Effector CD4-positive, alpha-beta T cell (primary cell): Measurements from ENCODE around the gene FOLR2. TPM values are rescaled to one million over a fixed set of nuclear protein-coding genes. Genes with fewer than 3 reads are reported as not detected.
"Not testable (repeated sequence)": the region's sequence is repeated elsewhere in the genome, so short reads cannot be mapped to it uniquely, and the experiment has no call there.

ENCODE experiments used
- DNase-seq: peaks from one replicate; pipeline ENCODE4 v3.0.0-alpha.2; 2020
- total RNA-seq: gene quantifications from one replicate; lab custom pipeline; 2026; lab: John Stamatoyannopoulos, UW

FOLR2 gene
- total RNA-seq: not detected

- DNase-seq: no peak
These were observed at the start of gene FOLR2 for GRCh38 chr11:72216638-72217037. FOLR2 (plus strand) TSS chr11:72216794; CDS start chr11:72218585, 1,791 bp downstream.

DNA sequence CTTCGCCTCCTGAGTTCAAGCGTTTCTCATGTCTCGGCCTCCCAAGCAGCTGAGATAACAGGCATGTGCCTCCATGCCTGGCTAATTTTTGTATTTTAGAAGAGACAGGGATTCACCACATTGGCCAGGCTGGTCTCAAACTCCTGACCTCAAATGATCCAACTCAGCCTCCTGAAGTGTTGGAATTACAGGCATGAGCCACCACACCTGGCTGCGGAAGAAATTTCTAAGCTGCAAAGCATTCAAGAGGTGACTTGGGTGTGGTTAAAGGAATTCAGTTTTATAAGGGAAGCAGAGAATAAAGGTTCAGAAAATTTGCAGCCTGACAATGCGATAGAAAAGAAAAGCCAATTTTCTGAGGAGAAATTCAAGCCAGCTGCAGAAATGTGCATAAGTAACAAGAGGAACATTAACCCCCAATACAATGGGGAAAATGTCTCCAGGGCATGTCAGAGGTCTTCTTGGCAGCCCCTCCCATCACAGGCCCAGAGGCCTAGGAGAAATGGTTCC is 47.5 kb upstream of the FOLR2 start:
- not testable (repeated sequence) for DNase-seq

DNA sequence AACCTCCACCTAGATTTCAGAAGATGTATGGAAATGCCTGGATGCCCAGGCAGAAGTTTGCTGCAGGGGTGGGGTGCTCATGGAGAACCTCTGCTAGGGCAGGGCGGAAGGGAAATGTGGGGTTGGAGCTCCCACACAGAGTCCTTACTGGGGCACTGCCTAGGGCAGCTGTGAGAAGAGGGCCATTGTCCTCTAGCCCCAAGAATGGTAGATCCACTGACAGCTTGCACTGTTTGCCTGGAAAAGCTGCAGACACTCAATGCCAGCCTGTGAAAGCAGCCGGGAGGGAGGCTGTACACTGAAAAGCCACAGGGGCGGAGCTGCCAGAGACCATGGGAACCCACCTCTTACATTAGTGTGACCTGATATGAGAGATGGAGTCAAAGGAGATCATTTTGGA is 46.8 kb upstream of the FOLR2 start:
- DNase-seq: not testable (repeated sequence)

DNA sequence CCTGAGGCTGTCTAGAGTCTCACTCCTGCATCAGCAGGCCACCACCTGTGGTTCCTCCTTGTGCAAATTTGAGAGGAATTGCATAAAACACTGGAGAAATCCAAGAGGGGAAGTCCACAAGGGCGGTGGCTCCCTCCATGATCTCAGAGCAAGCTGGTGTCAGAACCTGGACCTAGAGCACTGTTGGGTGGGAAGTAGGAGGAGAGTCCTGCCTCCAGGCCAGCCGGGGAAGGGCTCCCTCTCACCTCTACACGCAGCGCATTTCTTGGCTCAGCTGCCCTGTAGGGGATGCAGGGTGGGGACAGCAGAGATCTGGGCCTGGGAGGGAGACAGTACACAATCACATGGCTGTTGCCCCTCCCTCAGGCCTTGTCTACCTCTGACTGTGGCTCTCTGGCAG is 44.6 kb upstream of the FOLR2 start:
- not testable (repeated sequence) for DNase-seq

GRCh38 chr11:72173291-72173690 is 43.3 kb upstream of the FOLR2 start:
- no peak for DNase-seq

DNA sequence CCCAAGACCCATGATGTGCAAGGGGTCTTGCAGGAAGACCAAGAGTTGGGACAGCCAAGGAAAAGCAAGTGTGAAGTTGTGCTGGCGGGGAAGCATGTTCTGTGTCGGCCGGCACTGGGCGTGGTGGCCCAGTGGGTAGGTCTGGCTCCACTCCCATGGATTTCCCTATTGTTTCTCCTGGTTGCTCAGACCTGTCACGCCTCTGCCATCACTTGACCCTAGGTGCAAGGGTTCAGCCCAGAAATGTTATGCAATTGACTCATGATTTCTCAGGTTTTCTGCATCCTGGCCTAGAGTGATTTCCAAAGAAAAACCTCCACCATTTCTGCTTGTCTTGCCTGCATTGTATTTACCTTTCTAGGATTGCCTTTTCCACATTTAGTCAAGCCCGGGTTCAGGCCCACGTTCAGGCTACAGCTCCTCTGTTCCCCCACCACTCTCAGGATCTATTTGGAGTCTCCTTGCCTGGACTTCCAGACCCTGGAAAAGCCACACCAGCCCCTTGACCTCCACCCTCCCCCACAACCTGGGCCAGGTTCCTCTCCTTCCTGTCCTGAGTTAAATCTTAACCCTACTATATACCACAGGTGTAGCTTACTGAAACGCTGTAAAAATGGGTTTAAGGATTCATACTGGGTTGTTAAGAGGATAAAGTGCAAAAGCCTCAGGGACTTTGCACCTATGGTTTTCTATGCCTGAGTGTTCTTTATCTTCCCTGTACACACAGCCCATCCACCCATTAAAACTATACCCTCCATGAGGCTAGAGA is 42.1 kb upstream of the FOLR2 start:
- no peak for DNase-seq

DNA sequence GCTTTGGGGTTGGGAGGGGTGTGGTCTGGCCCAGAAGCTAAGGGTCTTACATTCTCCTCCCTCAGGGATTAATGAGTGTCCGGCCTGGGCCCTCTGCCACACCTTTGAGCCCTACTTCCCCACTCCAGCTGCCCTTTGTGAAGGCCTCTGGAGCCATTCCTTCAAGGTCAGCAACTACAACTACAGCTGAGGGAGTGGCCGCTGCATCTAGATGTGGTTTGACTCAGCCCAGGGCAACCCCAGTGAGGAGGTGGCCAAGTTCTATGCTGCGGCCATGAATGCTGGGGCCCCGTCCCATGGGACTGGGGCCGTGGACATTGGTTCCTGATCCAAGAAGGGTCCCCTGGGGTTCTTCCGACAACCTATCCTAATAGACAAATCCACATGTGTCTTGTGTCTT is 38.9 kb upstream of the FOLR2 start:
- DNase-seq: no peak

DNA sequence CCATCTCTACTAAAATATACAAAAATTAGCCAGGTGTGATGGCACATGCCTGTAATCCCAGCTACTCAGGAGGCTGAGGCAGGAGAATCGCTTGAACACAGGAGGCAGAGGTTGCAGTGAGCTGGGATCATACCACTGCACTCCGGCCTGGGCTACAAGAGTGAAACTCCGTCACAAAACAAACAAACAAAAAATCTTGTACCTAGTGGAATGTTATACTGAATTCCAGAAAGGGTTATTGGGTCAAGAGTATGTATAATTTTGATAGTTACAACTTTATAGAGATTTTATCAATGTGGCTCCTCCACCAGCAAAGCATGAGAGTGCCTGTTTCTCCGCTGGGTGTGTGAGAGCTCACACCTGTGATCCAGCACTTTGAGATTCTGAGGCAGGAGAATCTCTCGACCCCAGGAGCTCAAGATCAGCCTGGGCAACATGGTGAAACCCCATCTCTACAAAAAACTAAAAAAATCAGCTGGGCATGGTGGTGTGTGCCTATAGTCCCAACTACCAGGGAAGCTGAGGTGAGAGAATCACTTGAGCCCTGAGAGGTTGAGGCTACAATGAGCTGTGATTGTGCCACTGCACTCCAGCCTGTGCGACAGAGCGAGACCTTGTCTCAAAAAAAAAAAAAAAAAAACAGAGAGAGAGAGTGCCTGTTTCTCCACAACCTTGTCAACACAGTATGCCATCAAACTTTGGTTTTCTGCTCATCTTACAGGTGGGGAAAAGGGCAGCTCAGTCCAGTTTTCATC is 37.4 kb upstream of the FOLR2 start:
- DNase-seq: no peak

- no peak for DNase-seq
These were observed 36.7 kb upstream of the FOLR2 start for GRCh38 chr11:72179804-72180396.

GRCh38 chr11:72180892-72181552 is 35.6 kb upstream of the FOLR2 start:
- not testable (repeated sequence) for DNase-seq

- not testable (repeated sequence) for DNase-seq
These were observed 35.0 kb upstream of the FOLR2 start for GRCh38 chr11:72181553-72181958.

- no peak for DNase-seq
These were observed 28.3 kb upstream of the FOLR2 start for GRCh38 chr11:72188267-72188666.

DNA sequence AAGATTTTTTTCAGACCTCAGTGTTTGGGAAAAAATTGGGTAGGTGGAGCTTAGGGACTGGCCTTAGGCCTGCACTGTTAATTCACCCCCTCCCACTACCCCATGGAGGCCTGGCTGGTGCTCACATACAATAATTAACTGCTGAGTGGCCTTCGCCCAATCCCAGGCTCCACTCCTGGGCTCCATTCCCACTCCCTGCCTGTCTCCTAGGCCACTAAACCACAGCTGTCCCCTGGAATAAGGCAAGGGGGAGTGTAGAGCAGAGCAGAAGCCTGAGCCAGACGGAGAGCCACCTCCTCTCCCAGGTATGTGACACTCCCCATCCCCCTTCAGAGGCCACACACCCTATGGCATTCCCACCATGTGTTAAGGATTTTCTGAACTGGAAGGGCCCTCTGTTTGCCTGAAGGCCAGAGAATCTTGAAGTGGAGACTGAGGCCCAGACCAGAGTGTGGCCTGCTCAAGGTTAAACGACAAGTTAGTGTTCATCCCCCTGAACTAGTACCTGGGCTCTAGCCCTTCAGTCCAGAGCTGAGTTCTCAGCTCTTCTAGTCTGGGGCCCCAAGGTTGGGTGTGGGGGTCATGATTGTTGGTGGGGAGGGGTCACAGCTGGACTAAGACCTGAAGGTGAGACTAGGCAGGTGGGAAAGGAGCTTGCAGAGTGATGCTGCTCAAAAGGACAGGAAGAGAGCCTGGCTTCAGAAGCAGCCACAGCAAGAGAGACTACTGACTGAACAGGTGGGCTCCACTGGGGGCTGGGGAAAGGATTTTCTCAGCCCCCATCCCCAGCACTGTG is 26.9 kb upstream of the FOLR2 start:
- DNase-seq: no peak

DNA sequence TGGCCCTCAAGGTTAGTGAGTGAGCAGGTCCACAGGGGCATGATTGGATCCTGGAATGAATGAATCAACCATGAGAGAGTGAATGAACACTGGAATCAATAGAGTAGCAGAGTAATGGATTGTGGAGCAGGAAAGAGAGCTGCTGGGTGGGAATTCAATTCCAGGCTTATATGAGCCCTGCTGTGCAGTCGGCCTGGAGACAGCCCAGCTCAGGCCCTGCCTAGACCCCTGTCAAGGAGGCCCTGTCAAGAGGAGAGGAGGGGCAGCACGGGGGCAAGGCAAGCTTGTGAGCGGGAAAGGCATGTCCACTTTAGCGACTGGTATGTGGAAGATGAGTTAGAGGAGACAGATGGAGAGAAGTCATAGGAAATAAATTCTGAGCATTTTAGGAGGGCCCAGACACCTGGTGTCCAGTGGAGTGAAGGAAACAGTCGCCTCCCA is 25.9 kb upstream of the FOLR2 start:
- DNase-seq: no peak

GRCh38 chr11:72191961-72192381 is 24.6 kb upstream of the FOLR2 start, which contains the start of gene FOLR1:
FOLR1 (plus strand) TSS chr11:72192140; CDS start chr11:72192174, 34 bp downstream.
- DNase-seq: no peak

DNA sequence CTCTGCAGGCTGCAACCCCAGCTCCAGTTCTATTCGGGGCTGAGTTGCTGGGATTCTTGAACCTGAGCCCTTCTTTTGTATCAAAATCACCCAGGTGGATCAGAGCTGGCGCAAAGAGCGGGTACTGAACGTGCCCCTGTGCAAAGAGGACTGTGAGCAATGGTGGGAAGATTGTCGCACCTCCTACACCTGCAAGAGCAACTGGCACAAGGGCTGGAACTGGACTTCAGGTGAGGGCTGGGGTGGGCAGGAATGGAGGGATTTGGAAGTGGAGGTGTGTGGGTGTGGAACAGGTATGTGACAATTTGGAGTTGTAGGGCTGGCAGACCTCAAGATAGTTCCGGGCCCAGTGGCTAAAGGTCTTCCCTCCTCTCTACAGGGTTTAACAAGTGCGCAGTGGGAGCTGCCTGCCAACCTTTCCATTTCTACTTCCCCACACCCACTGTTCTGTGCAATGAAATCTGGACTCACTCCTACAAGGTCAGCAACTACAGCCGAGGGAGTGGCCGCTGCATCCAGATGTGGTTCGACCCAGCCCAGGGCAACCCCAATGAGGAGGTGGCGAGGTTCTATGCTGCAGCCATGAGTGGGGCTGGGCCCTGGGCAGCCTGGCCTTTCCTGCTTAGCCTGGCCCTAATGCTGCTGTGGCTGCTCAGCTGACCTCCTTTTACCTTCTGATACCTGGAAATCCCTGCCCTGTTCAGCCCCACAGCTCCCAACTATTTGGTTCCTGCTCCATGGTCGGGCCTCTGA is 20.9 kb upstream of the FOLR2 start:
- no peak for DNase-seq

DNA sequence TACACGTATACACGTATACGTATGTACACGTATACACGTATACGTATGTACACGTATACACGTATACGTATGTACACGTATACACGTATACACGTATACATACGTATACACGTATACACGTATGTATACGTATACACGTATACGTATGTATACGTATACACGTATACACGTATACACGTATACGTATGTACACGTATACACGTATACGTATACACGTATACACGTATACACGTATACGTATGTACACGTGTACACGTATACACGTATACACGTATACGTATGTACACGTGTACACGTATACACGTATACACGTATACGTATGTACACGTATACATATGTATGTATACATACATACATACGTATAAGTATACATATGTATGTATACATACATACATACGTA is 15.1 kb upstream of the FOLR2 start:
- DNase-seq: not testable (repeated sequence)

DNA sequence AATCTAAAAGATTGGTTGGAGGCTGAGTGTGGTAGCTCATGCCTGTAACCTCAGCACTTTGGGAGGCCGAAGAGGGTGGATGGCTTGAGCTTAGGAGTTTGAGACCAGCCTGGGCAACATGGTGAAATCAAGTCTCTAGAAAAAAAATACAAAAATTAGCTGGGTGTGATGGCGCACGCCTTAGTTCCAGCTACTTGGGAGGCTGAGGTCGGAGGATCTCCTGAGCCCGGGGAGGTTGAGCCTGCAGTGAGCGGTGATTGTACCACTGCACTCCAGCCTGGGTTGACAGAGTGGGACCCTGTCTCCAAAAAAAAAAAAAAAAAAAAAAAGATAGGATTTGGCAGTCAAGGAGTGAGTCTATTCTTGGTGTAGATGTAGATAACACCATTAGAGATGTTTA is 14.0 kb upstream of the FOLR2 start:
- DNase-seq: no peak

GRCh38 chr11:72203163-72203562 is 13.4 kb upstream of the FOLR2 start:
- no peak for DNase-seq

- DNase-seq: no peak
These were observed 11.7 kb upstream of the FOLR2 start for GRCh38 chr11:72204886-72205285.

- DNase-seq: not testable (repeated sequence)
These were observed 9.8 kb upstream of the FOLR2 start for GRCh38 chr11:72206794-72207193.
